Measurements from ENCODE around the gene IFT25.
A peak's percentile ranks its signal among the peaks of the same experiment; 100 is the strongest.

IFT25 gene

DNA sequence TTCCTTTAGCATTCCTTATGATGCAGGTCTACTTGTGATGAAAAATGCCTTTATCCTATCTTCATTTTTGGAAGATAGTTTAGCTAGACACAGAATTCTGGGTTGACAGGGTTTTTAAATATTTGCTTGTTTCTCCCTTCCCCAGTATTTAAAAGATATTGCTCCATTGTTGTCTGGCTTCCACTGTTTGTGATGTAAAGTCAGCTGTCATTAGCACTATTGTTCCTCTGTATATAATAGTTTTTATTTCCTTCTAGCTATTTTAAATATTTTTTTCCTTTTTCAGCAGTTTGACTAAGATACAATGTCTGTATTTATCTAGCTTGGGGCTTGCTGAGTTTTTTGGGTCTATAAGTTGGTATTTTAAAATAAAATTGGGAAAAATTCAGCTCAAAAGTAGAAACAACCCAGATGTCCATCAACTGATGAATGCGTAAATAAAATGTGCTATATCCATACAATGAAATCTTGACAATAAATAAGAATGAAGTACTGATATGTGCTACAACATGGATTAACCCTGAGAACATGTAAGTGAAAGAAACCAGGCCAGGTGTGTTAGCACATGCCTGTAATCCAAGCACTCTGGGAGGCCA is 11.2 kb downstream of the IFT25 start:
- no peak overlapping the region for H3K14ac ChIP-seq (ENCODE audit: low read length)
- H4K8ac ChIP-seq (ENCODE audit: low read depth, low read length): no peak overlapping the region
- H2AFZ ChIP-seq (ENCODE audit: insufficient read depth, low read length, poor library complexity): no peak overlapping the region
- peaks cover 11% of the 10 kb centered on the region for H3K9me3 ChIP-seq (ENCODE audit: insufficient read depth, low read depth, low read length)
- peaks cover 5 to 10% of the 10 kb centered on the region in 2 experiments for H3K36me3 ChIP-seq (ENCODE audit: control insufficient read depth in 1 of 2, insufficient read depth in 2 of 2, low read length in 2 of 2)
- no peaks in the 10 kb centered on the region for H3K4me1 ChIP-seq (ENCODE audit: control insufficient read depth in 1 of 2, insufficient read depth in 2 of 2, low read length in 2 of 2)
- no peak overlapping the region for H3K23ac ChIP-seq (ENCODE audit: low read length)
- H2BK5ac ChIP-seq (ENCODE audit: low read depth, low read length, poor library complexity): no peak overlapping the region
- WGBS (ENCODE audit: extremely low coverage, insufficient coverage, insufficient read length): no CpG with 5 or more reads among the region's 1 CpG
- no peak overlapping the region for H3K4me2 ChIP-seq (ENCODE audit: low read length)
- H3K4me3 ChIP-seq (ENCODE audit: low read depth, low read length): no peak overlapping the region
- H2BK120ac ChIP-seq (ENCODE audit: insufficient read depth, low read length, poor library complexity): no peak overlapping the region
- no peak overlapping the region for H2AK5ac ChIP-seq (ENCODE audit: low read length)
- no peak overlapping the region for H3K4ac ChIP-seq (ENCODE audit: low read depth, low read length)
- H3K18ac ChIP-seq (ENCODE audit: low read length): no peak overlapping the region
- no peak overlapping the region for H4K12ac ChIP-seq (ENCODE audit: low read depth, low read length)
- H3K27ac ChIP-seq (ENCODE audit: low read depth, low read length): no peak overlapping the region
- DNase-seq: no peak
- H3K79me1 ChIP-seq (ENCODE audit: low read length): no peaks in the 10 kb centered on the region
- no peak overlapping the region for H2BK12ac ChIP-seq (ENCODE audit: low read length)
- H3K9ac ChIP-seq (ENCODE audit: low read length): no peak overlapping the region
- no peaks in the 10 kb centered on the region for H3K79me2 ChIP-seq (ENCODE audit: control insufficient read depth, insufficient read depth, low read length, poor library complexity)
- H4K91ac ChIP-seq (ENCODE audit: low read depth, low read length): no peak overlapping the region
- no peaks in the 10 kb centered on the region for H3K27me3 ChIP-seq (ENCODE audit: insufficient read depth, low read length)

DNA sequence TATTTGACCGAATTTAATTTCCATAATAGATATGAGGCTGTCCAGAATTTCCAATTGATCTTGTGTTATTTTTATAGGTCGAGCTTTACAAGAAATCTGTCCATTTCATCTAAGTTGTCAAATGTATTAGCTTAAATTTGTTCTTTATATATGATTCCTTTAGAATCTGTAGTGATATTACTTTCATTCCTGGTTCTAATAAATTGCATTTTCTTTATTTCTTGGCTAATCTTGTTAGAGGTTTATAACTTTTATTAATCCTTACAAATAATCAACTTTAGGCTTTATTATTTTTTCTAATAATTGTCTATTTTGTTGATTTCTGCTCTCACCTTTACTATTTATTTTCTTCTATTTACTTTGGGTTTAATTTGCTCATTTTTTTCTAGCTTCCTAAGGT is 14.0 kb downstream of the IFT25 start:
- no peak overlapping the region for H4K12ac ChIP-seq (ENCODE audit: low read depth, low read length)
- no peak overlapping the region for H3K27ac ChIP-seq (ENCODE audit: low read depth, low read length)
- H3K18ac ChIP-seq (ENCODE audit: low read length): no peak overlapping the region
- H3K4ac ChIP-seq (ENCODE audit: low read depth, low read length): no peak overlapping the region
- peaks cover 11% of the 10 kb centered on the region for H3K9me3 ChIP-seq (ENCODE audit: insufficient read depth, low read depth, low read length)
- no peak overlapping the region for H4K8ac ChIP-seq (ENCODE audit: low read depth, low read length)
- H3K36me3 ChIP-seq (ENCODE audit: control insufficient read depth in 1 of 2, insufficient read depth in 2 of 2, low read length in 2 of 2): peaks cover 5 to 13% of the 10 kb centered on the region in 2 experiments
- H4K91ac ChIP-seq (ENCODE audit: low read depth, low read length): no peak overlapping the region
- no peak overlapping the region for H2BK12ac ChIP-seq (ENCODE audit: low read length)
- no peak overlapping the region for H3K4me2 ChIP-seq (ENCODE audit: low read length)
- H3K79me2 ChIP-seq (ENCODE audit: control insufficient read depth, insufficient read depth, low read length, poor library complexity): no peaks in the 10 kb centered on the region
- no peak overlapping the region for H3K14ac ChIP-seq (ENCODE audit: low read length)
- no peaks in the 10 kb centered on the region for H3K4me1 ChIP-seq (ENCODE audit: control insufficient read depth in 1 of 2, insufficient read depth in 2 of 2, low read length in 2 of 2)
- no peaks in the 10 kb centered on the region for H3K79me1 ChIP-seq (ENCODE audit: low read length)
- no peak overlapping the region for H3K4me3 ChIP-seq (ENCODE audit: low read depth, low read length)
- no peak overlapping the region for H2BK5ac ChIP-seq (ENCODE audit: low read depth, low read length, poor library complexity)
- H2AK5ac ChIP-seq (ENCODE audit: low read length): no peak overlapping the region
- no peak overlapping the region for H3K23ac ChIP-seq (ENCODE audit: low read length)
- no CpG with 5 or more reads among the region's 2 CpGs for WGBS (ENCODE audit: extremely low coverage, insufficient coverage, insufficient read length)
- H2AFZ ChIP-seq (ENCODE audit: insufficient read depth, low read length, poor library complexity): no peak overlapping the region
- H3K27me3 ChIP-seq (ENCODE audit: insufficient read depth, low read length): no peaks in the 10 kb centered on the region
- H2BK120ac ChIP-seq (ENCODE audit: insufficient read depth, low read length, poor library complexity): no peak overlapping the region
- H3K9ac ChIP-seq (ENCODE audit: low read length): no peak overlapping the region
- no peak for DNase-seq

DNA sequence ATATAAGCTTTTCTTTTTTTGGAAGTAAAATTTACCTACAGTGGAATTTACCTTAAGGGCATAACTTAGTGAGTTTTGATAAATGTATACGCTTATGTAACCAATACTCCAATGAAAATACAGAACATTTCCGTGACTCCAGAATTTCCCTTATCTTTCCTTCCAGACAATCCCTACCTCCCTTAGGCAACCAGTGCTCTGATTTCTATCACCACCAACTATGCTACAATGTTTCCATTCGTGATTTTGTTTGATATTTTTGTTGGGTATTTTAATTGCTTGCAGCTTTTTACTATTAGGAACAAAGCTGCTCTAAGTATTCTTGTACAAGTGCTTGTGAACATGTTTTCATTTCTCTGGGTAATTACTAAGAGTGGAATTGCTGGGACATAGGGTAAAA is 14.6 kb downstream of the IFT25 start:
- Histone ChIP-seq H3K18ac (ENCODE audit: low read length) (no peak overlapping the region), H3K4me2 (ENCODE audit: low read length) (no peak overlapping the region), H2AK5ac (ENCODE audit: low read length) (no peak overlapping the region), H3K79me1 (ENCODE audit: low read length) (no peaks in the 10 kb centered on the region), H3K23ac (ENCODE audit: low read length) (no peak overlapping the region), H3K27ac (ENCODE audit: low read depth, low read length) (no peak overlapping the region), H3K14ac (ENCODE audit: low read length) (no peak overlapping the region), H3K9me3 (ENCODE audit: insufficient read depth, low read depth, low read length) (peaks cover 11% of the 10 kb centered on the region), H4K12ac (ENCODE audit: low read depth, low read length) (no peak overlapping the region), H4K91ac (ENCODE audit: low read depth, low read length) (no peak overlapping the region), H2AFZ (ENCODE audit: insufficient read depth, low read length, poor library complexity) (no peak overlapping the region), H3K79me2 (ENCODE audit: control insufficient read depth, insufficient read depth, low read length, poor library complexity) (no peaks in the 10 kb centered on the region), H2BK120ac (ENCODE audit: insufficient read depth, low read length, poor library complexity) (no peak overlapping the region), H4K8ac (ENCODE audit: low read depth, low read length) (no peak overlapping the region), H2BK12ac (ENCODE audit: low read length) (no peak overlapping the region), H2BK5ac (ENCODE audit: low read depth, low read length, poor library complexity) (no peak overlapping the region), H3K27me3 (ENCODE audit: insufficient read depth, low read length) (no peaks in the 10 kb centered on the region), H3K4ac (ENCODE audit: low read depth, low read length) (no peak overlapping the region), H3K36me3 (ENCODE audit: control insufficient read depth in 1 of 2, insufficient read depth in 2 of 2, low read length in 2 of 2) (peaks cover 5 to 13% of the 10 kb centered on the region in 2 experiments), H3K4me1 (ENCODE audit: control insufficient read depth in 1 of 2, insufficient read depth in 2 of 2, low read length in 2 of 2) (no peaks in the 10 kb centered on the region), H3K9ac (ENCODE audit: low read length) (no peak overlapping the region), H3K4me3 (ENCODE audit: low read depth, low read length) (no peak overlapping the region)
- DNase-seq: peak in 1 of 2 donors; percentile 28
- WGBS (ENCODE audit: extremely low coverage, insufficient coverage, insufficient read length): no CpG with 5 or more reads among the region's 3 CpGs

DNA sequence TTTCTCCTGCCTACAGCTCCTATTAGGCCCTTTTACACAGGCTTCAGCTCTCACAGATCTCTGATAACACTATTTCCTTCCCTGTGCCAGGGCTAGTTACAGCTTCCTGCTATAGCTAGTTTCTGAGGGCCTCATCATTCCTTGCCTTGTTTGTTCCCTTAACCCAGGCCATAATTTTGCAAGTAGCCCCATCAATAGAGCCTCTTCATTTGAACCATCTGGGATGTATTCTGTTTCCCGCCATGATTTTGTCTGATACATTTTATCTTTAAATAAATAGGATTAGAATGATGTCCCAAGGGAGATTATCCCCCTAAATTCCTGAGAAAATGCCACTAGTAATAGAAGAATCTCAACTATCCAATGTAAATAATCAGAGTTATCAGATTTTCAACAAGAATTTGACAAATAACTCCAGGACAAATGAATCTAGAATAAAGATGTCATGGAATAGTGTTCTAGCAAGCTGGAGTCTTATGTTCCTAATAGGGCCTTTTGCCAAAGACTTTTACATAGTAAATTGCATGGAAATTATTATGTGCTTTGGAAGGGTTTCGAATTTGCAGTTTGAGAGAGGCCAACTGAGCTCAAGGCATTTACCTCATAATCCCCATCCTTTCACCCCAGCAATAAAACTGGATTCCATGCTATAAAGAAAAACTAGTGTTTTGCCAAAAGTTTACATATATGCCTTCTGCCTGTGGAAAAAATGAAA is 16.1 kb downstream of the IFT25 start:
- no peak overlapping the region for H2BK120ac ChIP-seq (ENCODE audit: insufficient read depth, low read length, poor library complexity)
- no peak overlapping the region for H3K27ac ChIP-seq (ENCODE audit: low read depth, low read length)
- H3K4me2 ChIP-seq (ENCODE audit: low read length): no peak overlapping the region
- no CpG with 5 or more reads among the region's 2 CpGs for WGBS (ENCODE audit: extremely low coverage, insufficient coverage, insufficient read length)
- no peak overlapping the region for H2AK5ac ChIP-seq (ENCODE audit: low read length)
- H3K27me3 ChIP-seq (ENCODE audit: insufficient read depth, low read length): no peaks in the 10 kb centered on the region
- no peak overlapping the region for H3K4me3 ChIP-seq (ENCODE audit: low read depth, low read length)
- H4K91ac ChIP-seq (ENCODE audit: low read depth, low read length): no peak overlapping the region
- no peak overlapping the region for H4K8ac ChIP-seq (ENCODE audit: low read depth, low read length)
- no peak overlapping the region for H2BK12ac ChIP-seq (ENCODE audit: low read length)
- no peak overlapping the region for H4K12ac ChIP-seq (ENCODE audit: low read depth, low read length)
- H3K79me2 ChIP-seq (ENCODE audit: control insufficient read depth, insufficient read depth, low read length, poor library complexity): no peaks in the 10 kb centered on the region
- no peaks in the 10 kb centered on the region for H3K4me1 ChIP-seq (ENCODE audit: control insufficient read depth in 1 of 2, insufficient read depth in 2 of 2, low read length in 2 of 2)
- H3K4ac ChIP-seq (ENCODE audit: low read depth, low read length): no peak overlapping the region
- no peak overlapping the region for H3K18ac ChIP-seq (ENCODE audit: low read length)
- H3K9ac ChIP-seq (ENCODE audit: low read length): no peak overlapping the region
- no peak overlapping the region for H3K14ac ChIP-seq (ENCODE audit: low read length)
- H3K36me3 ChIP-seq (ENCODE audit: control insufficient read depth in 1 of 2, insufficient read depth in 2 of 2, low read length in 2 of 2): peaks cover 5 to 9% of the 10 kb centered on the region in 2 experiments
- H2BK5ac ChIP-seq (ENCODE audit: low read depth, low read length, poor library complexity): no peak overlapping the region
- H3K9me3 ChIP-seq (ENCODE audit: insufficient read depth, low read depth, low read length): peaks cover 5% of the 10 kb centered on the region
- H3K23ac ChIP-seq (ENCODE audit: low read length): no peak overlapping the region
- DNase-seq: no peak
- no peak overlapping the region for H2AFZ ChIP-seq (ENCODE audit: insufficient read depth, low read length, poor library complexity)
- no peaks in the 10 kb centered on the region for H3K79me1 ChIP-seq (ENCODE audit: low read length)

Measured in trophoblast cell (in vitro differentiated cells and primary cell).